Panc1 (cell line): ENCODE data around the gene MST1. TPM values are rescaled to one million over a fixed set of nuclear protein-coding genes. Genes with fewer than 3 reads are reported as not detected.

Experiments used
- ATAC-seq: fragments of 200-7000 bp; cut with Tn5 transposase; 2 replicates; pipeline ENCODE4 v1.9.1; 2020; ENCODE audit warnings: mild to moderate bottlenecking, moderate library complexity
- BruUV-seq: library from RNA; stranded (reverse); fragments of 400-500 nt; replicated peaks from 2 replicates; lab custom pipeline; 2021; lab: Mats Ljungman, UMichigan
- CTCF ChIA-PET: fragments of 300-600 bp; sonication (Branson Sonifier 250); formaldehyde crosslinking; loops from one replicate; lab custom pipeline; 2022; ENCODE audit warnings: antibody characterized with exemption; lab: Charles Lee
- POLR2A ChIA-PET: fragments of 300-600 bp; sonication (Branson Sonifier 250); formaldehyde crosslinking; loops from one replicate; lab custom pipeline; 2022; ENCODE audit warnings: antibody characterized with exemption; lab: Charles Lee
- DNase-seq: peaks from one replicate; pipeline ENCODE4 v3.0.0-alpha.2; 2010; ENCODE audit warnings: low read depth, low spot score
- H3K27ac ChIP-seq: 2 replicates; pipeline ENCODE4 v1.5.1; 2011; ENCODE audit warnings: mild to moderate bottlenecking, low read length, inconsistent platforms
- H3K27me3 ChIP-seq: fragments of 200-500 bp; sonication (Bioruptor generic); 2 replicates; pipeline ENCODE4 v1.6.0; 2014; ENCODE audit warnings: low read length, inconsistent platforms; ENCODE audit not compliant: control insufficient read depth, insufficient read depth
- H3K36me3 ChIP-seq: fragments of 200-500 bp; sonication (Bioruptor generic); 2 replicates; pipeline ENCODE4 v1.5.1; 2014; ENCODE audit warnings: inconsistent platforms, mild to moderate bottlenecking, low read length, moderate library complexity; ENCODE audit not compliant: control insufficient read depth, insufficient read depth
- H3K4me1 ChIP-seq: 2 replicates; pipeline ENCODE4 v1.5.1; 2011; ENCODE audit warnings: inconsistent platforms, mild to moderate bottlenecking, low read length, moderate library complexity; ENCODE audit not compliant: control insufficient read depth, insufficient read depth
- H3K4me3 ChIP-seq, 2 experiments: 2 replicates each; pipeline ENCODE4 v1.5.1; 2011 to 2012; ENCODE audit warnings: low read depth in 2 of 2, low read length in 2 of 2, mild to moderate bottlenecking in 2 of 2, inconsistent platforms in 1 of 2, moderate library complexity in 1 of 2
- H3K9me3 ChIP-seq: fragments of 200-500 bp; sonication (Bioruptor generic); 2 replicates; pipeline ENCODE4 v1.5.1; 2014; ENCODE audit warnings: low read depth, mild to moderate bottlenecking, inconsistent platforms, low read length, moderate library complexity; ENCODE audit not compliant: control insufficient read depth, insufficient read depth
- CTCF ChIP-seq: fragments of 450-650 bp; IDR thresholded peaks from 2 replicates; pipeline ENCODE4 v1.5.1; 2017; ENCODE audit warnings: mild to moderate bottlenecking
- POLR2AphosphoS5 ChIP-seq: IDR thresholded peaks from 2 replicates; pipeline ENCODE4 v1.6.1; 2012; ENCODE audit warnings: mild to moderate bottlenecking, low read depth, low read length, moderate library complexity
- REST ChIP-seq, 2 experiments: IDR thresholded peaks; 2 replicates each; pipeline ENCODE4 v1.6.1; 2011 to 2012; ENCODE audit warnings: low read depth in 2 of 2, control low read depth in 1 of 2, low read length in 1 of 2, mild to moderate bottlenecking in 1 of 2, moderate library complexity in 1 of 2; ENCODE audit not compliant: insufficient read depth in 1 of 2
- SIN3A ChIP-seq: IDR thresholded peaks from 2 replicates; pipeline ENCODE4 v1.6.1; 2012; ENCODE audit warnings: low read depth, mild to moderate bottlenecking, low read length, moderate library complexity, borderline replicate concordance; ENCODE audit not compliant: insufficient read depth
- TCF7L2 ChIP-seq: IDR thresholded peaks from 2 replicates; pipeline ENCODE4 v1.6.1; 2011; ENCODE audit warnings: mild to moderate bottlenecking, low read depth, low read length, inconsistent platforms
- in situ Hi-C: cut with HindIII; loops from 2 replicates; pipeline ENCODE4 v1.10.0; 2016; ENCODE audit warnings: low sequenced_read_pairs, low pct_unique_long_range_greater_than_20kb
- intact Hi-C: fragments of 100-400 bp; cut with micrococcal nuclease; formaldehyde crosslinking; loops from one replicate; pipeline ENCODE4 v1.10.0; 2022; ENCODE audit not compliant: unreplicated experiment
- total RNA-seq: library from RNA; stranded (reverse); gene quantifications from one replicate; pipeline ENCODE4 v1.2.1, GENCODE V29; 2021; ENCODE audit not compliant: unreplicated experiment

The MST1 gene
- total RNA-seq, 1 experiment from 2014 or later = 14.0 TPM

- intact Hi-C loops (no loop called here), in situ Hi-C loops (no loop called here)
- DNase-seq (no peak), ATAC-seq (no peak)
- no TSS peak for BruUV-seq
- POLR2A ChIA-PET = interaction anchor here (0.7 kb wide), 1 partner anchor 156 kb away, joined by 9 read pairs; no protein-coding TSS in a partner anchor
- no peak for TF ChIP-seq TCF7L2
- TF ChIP-seq SIN3A = no peak
- TF ChIP-seq REST (IDR thresholded peaks at IDR 0.05; ENCODE audit: insufficient read depth in 1 of 2, low read depth in 2 of 2, low read length in 1 of 2) = no peak
- no peak for TF ChIP-seq POLR2AphosphoS5
- TF ChIP-seq CTCF = no peak
- peaks cover 1% of the 10 kb centered on the region; the same call in 1 of the 2 replicates for H3K36me3 ChIP-seq
- H3K4me1 ChIP-seq = peaks cover 11% of the 10 kb centered on the region
- no peaks in the 10 kb centered on the region for H3K9me3 ChIP-seq
- CTCF ChIA-PET = interaction anchor here (0.9 to 1.5 kb wide), 2 partner anchors 129 to 130 kb away, joined by 3 to 7 read pairs; no protein-coding TSS in a partner anchor
- H3K27me3 ChIP-seq = no peaks in the 10 kb centered on the region
- H3K4me3 ChIP-seq = no peak overlapping the region
- no peak overlapping the region for H3K27ac ChIP-seq
These were observed 19.9 kb downstream of the MST1 start for GRCh38 chr3:49669352-49669751.

- TF ChIP-seq POLR2AphosphoS5 (no peak), SIN3A (no peak), TCF7L2 (no peak), CTCF (no peak), REST (IDR thresholded peaks at IDR 0.05; ENCODE audit: insufficient read depth in 1 of 2, low read depth in 2 of 2, low read length in 1 of 2) (no peak)
- no peak overlapping the region for H3K27ac ChIP-seq
- DNase-seq = no peak
- intact Hi-C loops = no loop called here
- no peaks in the 10 kb centered on the region for H3K27me3 ChIP-seq
- ATAC-seq = no peak
- POLR2A ChIA-PET = interaction anchor here (0.7 kb wide), 1 partner anchor 155 kb away, joined by 9 read pairs; no protein-coding TSS in a partner anchor
- CTCF ChIA-PET = interaction anchor here (1.5 kb wide), 1 partner anchor 129 kb away, joined by 7 read pairs; no protein-coding TSS in a partner anchor
- no TSS peak for BruUV-seq
- H3K4me3 ChIP-seq = no peak overlapping the region
- in situ Hi-C loops = no loop called here
- peaks cover 11% of the 10 kb centered on the region for H3K4me1 ChIP-seq
- no peaks in the 10 kb centered on the region for H3K9me3 ChIP-seq
- no peaks in the 10 kb centered on the region for H3K36me3 ChIP-seq
These were observed 20.4 kb downstream of the MST1 start for GRCh38 chr3:49668861-49669260.
